Common myeloid progenitor, CD34-positive (primary cell): ENCODE data around the gene SRL.
"Not testable (repeated sequence)": the region's sequence is repeated elsewhere in the genome, so short reads cannot be mapped to it uniquely, and the experiment has no call there.

Experiments
- CTCF ChIA-PET: fragments of 350-600 bp; sonication (Branson Sonifier 250); formaldehyde crosslinking; loops from one replicate; lab custom pipeline; 2021; ENCODE audit warnings: antibody characterized with exemption; lab: Charles Lee
- POLR2A ChIA-PET: fragments of 350-600 bp; sonication (Branson Sonifier 250); formaldehyde crosslinking; loops from one replicate; lab custom pipeline; 2021; ENCODE audit warnings: antibody characterized with exemption; lab: Charles Lee
- DNase-seq, 3 donors: peaks; one replicate each; pipeline versions ENCODE4 v3.0.0 to v3.0.0-alpha.2; 2013
- H3K27ac ChIP-seq, 2 experiments: 1 replicate in 1 of 2; 2 replicates in 1 of 2; pipeline ENCODE4 v1.7.0; 2013; ENCODE audit warnings: inconsistent platforms in 2 of 2, low read length in 2 of 2, mild to moderate bottlenecking in 2 of 2, low read depth in 1 of 2, moderate library complexity in 1 of 2; ENCODE audit not compliant: severe bottlenecking in 2 of 2, insufficient read depth in 1 of 2, poor library complexity in 1 of 2
- H3K27me3 ChIP-seq, 5 experiments: replicated peaks in 2 of 5; 1 replicate in 3 of 5; 2 replicates in 2 of 5; pipeline versions ENCODE4 v1.6.1 to v1.7.0; 2013; ENCODE audit warnings: low read length in 4 of 5, mild to moderate bottlenecking in 2 of 5, moderate library complexity in 2 of 5, inconsistent platforms in 1 of 5; ENCODE audit not compliant: insufficient read depth in 5 of 5, control insufficient read depth in 4 of 5
- H3K36me3 ChIP-seq, 4 experiments: 1 replicate in 2 of 4; 2 replicates in 2 of 4; pipeline versions ENCODE4 v1.6.1 to v1.7.0; 2013; ENCODE audit warnings: low read length in 3 of 4, control low read depth in 1 of 4, mild to moderate bottlenecking in 1 of 4; ENCODE audit not compliant: control insufficient read depth in 4 of 4, insufficient read depth in 4 of 4
- H3K4me1 ChIP-seq, 4 experiments: 1 replicate in 3 of 4; 2 replicates in 1 of 4; pipeline versions ENCODE4 v1.6.1 to v1.7.1; 2013; ENCODE audit warnings: low read length in 3 of 4, mild to moderate bottlenecking in 3 of 4, control low read depth in 1 of 4, inconsistent platforms in 1 of 4, moderate library complexity in 1 of 4; ENCODE audit not compliant: control insufficient read depth in 4 of 4, insufficient read depth in 4 of 4; ENCODE audit errors: control extremely low read depth in 1 of 4
- H3K4me3 ChIP-seq, 7 experiments: 1 replicate in 4 of 7; 2 replicates in 3 of 7; pipeline versions ENCODE4 v1.5.1 to v1.7.0; 2013; ENCODE audit warnings: mild to moderate bottlenecking in 7 of 7, low read length in 6 of 7, moderate library complexity in 6 of 7, inconsistent platforms in 2 of 7, low read depth in 2 of 7, control low read depth in 1 of 7; ENCODE audit not compliant: insufficient read depth in 4 of 7, control insufficient read depth in 1 of 7; ENCODE audit errors: extremely low read depth in 1 of 7
- H3K9me3 ChIP-seq, 5 experiments: 1 replicate in 4 of 5; 2 replicates in 1 of 5; pipeline versions ENCODE4 v1.6.1 to v1.7.1; 2013; ENCODE audit warnings: low read length in 4 of 5, mild to moderate bottlenecking in 2 of 5, inconsistent platforms in 1 of 5, low read depth in 1 of 5, moderate library complexity in 1 of 5; ENCODE audit not compliant: control insufficient read depth in 4 of 5, insufficient read depth in 2 of 5; ENCODE audit errors: control extremely low read depth in 1 of 5
- WGBS: methylation state at CpG from one replicate; pipeline ENCODE4 v1.1.5; 2013; ENCODE audit not compliant: insufficient coverage; 5-methylcytosine and 5-hydroxymethylcytosine counted together

Gene SRL

DNA sequence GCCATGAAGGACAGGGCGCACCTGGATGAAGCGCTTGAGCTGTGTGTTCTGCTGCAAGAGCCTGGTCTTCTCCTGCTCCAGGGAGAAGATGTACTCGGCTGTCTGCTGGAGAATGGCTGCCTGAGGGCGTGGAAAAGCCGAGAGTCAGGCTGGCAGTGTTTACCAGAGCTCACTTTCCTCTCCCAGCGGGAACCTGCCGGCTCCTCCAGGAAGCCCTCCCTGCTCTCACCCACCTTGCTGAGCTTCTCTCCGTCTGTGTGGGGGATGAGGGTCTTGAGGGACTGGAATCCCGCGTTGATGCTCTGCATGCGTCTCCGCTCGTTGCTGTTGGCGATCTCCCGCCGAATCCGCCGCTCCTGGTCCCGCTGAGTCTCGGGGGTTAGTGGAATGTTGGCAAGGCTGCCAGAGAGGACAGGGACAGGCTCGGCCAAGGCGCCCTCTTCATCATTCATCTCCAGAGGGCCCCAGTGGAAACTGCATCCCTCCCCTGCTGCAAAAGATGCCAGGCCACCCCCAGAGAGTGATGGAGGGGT lies 20.5 kb upstream of the SRL start:
- Histone ChIP-seq H3K4me3 (no peak overlapping the region), H3K27me3 (no peaks in the 10 kb centered on the region), H3K9me3 (no peaks in the 10 kb centered on the region), H3K4me1 (no peaks in the 10 kb centered on the region), H3K36me3 (peaks cover 6 to 52% (median 32%) of the 10 kb centered on the region in 4 experiments), H3K27ac (no peak overlapping the region)
- no peak for DNase-seq
- CTCF ChIA-PET: interaction anchor here (0.6 to 2.3 kb wide), 7 partner anchors 8 to 79 kb away, joined by 3 to 10 read pairs (median 4); partner anchors contain the start of gene TFAP4
- POLR2A ChIA-PET: no interaction called here
- 99% methylated on average over 14 of the region's 22 CpGs for WGBS

DNA sequence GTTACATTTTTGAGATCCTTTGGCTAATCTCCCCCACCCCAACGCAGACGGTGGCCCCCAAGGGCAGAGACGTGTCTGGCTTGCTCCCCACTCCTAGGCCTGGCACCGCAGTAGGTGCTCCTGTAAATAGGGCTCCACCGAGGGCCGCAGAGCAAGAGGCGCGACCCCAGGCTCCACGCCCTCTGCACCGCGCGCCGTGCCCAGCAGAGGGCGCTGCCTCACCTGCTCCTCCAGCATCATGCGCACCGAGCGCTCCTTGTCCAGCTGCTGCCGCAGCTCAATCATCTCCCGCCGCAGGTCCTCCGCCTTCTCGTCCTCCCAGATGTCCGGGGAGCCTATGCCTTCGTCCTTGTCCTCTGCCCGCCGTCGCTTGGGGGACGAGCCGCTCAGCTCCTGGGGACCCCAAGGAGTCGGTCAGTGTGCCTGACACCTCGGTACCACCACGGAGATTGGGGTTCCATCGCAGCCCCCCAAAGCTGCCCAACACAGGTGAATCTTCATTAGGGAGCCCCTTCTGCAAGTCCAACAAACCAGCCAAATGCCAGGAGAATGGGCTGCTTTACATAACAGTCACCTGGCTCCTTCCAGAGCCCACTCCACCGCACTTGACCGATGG lies 19.8 kb upstream of the SRL start:
- Histone ChIP-seq H3K4me3 (no peak overlapping the region), H3K4me1 (no peaks in the 10 kb centered on the region), H3K36me3 (peaks cover 6 to 55% (median 34%) of the 10 kb centered on the region in 4 experiments), H3K27me3 (no peaks in the 10 kb centered on the region), H3K27ac (no peak overlapping the region), H3K9me3 (no peaks in the 10 kb centered on the region)
- WGBS: 93% methylated on average over 35 of the region's 35 CpGs
- DNase-seq: peak; percentile 18 to 40 (median 39)
- ChIA-PET POLR2A (no interaction called here), CTCF (interaction anchor here (0.6 to 2.3 kb wide), 7 partner anchors 8 to 80 kb away, joined by 3 to 10 read pairs (median 4); partner anchors contain the start of gene TFAP4)

DNA sequence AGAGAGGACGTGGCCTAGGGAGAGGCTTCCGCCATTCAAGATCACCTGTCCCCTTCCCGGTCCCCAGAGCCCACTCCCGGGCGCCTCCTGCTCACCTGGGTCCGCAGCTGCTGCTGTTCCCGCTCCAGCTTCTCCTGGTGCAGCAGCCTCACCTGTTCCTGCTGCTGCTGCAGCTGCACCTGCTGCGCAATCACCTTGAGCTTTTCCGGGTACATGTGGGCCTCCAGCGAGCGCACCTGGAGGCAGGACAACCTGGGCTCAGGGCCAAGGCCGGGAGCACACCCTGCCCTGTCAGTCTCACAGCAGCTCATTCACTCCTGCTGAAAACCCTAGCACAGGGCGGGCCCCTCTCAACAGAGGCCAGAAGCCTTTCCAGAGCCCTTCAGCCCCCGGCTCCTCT lies 18.5 kb upstream of the SRL start:
- Histone ChIP-seq H3K27me3 (no peaks in the 10 kb centered on the region), H3K9me3 (no peaks in the 10 kb centered on the region), H3K4me1 (no peaks in the 10 kb centered on the region), H3K36me3 (peaks cover 6 to 51% (median 35%) of the 10 kb centered on the region in 4 experiments), H3K27ac (no peak overlapping the region), H3K4me3 (no peak overlapping the region)
- CTCF ChIA-PET: interaction anchor here (0.8 to 2.8 kb wide), 6 partner anchors 10 to 142 kb away, joined by 3 to 21 read pairs (median 4); partner anchors contain the start of gene TFAP4
- DNase-seq: no peak
- POLR2A ChIA-PET: no interaction called here
- WGBS: 98% methylated on average over 14 of the region's 14 CpGs

DNA sequence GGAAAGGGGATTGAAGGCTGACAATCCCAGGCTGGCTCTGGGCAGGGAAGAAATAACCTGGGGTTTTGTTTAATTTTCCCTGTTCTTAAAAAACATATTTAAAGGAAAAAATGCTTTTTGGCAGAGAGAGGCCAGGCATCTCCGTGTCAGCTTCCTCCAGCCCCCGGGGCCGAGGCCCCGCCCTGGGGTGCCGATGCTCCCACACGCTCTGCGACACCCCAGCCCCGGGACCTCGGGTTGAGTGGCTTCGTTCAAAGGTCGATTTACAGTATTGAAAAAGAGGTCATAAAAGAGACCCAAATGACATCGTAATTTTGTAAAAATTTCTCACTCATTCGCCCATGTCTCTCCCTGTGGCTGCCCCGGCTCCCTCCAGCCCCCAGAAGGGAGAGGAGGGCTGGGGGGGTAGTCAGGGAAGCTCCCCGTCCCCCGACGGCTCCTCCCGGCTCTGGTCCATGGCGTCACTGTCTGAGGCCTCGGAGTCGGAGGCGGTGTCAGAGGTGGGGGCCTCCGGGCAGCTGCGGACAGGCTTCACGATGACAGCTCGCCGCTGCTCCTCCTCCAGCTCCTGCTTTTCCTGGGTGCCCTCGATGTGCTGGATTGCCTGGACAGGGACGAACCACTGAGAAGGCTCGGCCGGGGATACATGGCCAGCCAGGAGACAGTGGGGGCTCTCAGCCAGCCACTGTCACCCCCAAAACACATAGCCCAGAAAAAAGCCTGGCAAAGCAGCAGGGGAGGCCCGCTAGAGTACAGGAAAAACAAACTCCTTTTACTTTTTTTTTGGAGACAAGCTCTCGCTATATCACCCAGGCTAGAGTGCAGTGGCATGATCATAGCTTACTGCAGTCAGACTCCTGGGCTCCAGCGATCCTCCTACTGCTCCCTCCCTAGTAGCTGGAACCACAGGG lies 16.0 kb upstream of the SRL start:
- Histone ChIP-seq H3K27ac (no peak overlapping the region), H3K9me3 (no peaks in the 10 kb centered on the region), H3K4me1 (peaks cover 0 to 3% (median 1%) of the 10 kb centered on the region in 4 experiments), H3K27me3 (no peaks in the 10 kb centered on the region), H3K4me3 (no peak overlapping the region), H3K36me3 (peaks cover 6 to 43% (median 31%) of the 10 kb centered on the region in 4 experiments)
- ChIA-PET CTCF (interaction anchor here (1.1 to 2.8 kb wide), 4 partner anchors 13 to 274 kb away, joined by 3 to 21 read pairs (median 4); partner anchors contain the start of gene TFAP4), POLR2A (no interaction called here)
- 93% methylated on average over 26 of the region's 34 CpGs for WGBS
- no peak for DNase-seq

DNA sequence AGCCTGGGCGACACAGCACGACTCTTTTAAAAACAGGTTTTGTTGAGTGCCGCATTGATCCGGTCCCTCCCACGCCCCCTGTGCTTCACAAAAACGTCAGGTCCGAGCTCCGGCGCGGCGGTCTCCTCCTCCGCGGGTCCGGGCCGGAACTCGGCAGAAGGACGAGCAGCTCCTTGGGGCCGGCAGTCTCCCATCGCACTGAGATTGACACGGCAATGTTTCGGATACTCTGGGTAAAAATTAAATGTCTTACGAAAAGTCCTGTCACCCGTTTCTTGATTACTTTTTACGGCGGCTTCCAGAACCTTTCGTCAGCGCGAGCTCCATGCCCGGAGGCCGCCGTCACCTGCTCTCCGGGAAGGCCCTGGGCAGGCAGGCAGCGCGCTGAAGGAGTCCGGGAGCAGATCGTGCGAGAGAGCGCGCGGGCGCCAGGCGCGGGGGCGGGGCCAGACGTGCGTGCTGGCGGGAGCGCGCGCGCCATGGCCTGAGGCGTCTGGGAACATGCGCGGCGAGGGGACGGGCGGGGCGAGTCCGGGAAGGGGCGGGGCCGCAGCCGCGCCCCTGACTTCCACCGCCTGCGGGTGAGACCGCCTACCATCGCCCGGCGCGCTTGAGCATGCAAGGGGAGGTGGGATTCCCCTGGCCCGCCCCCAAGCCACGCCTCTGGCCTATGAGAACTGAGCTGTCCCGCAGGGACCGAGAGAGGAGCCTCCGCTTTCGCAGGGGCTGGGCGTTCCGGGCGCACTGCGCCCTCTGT lies 11.7 kb upstream of the SRL start:
- ChIA-PET POLR2A (interaction anchor here (0.5 to 1.5 kb wide), 2 partner anchors 18 to 24 kb away, joined by 5 to 6 read pairs; no protein-coding TSS in a partner anchor), CTCF (interaction anchor here (0.8 to 4.9 kb wide), 33 partner anchors 8 to 426 kb away, joined by 3 to 36 read pairs (median 4); partner anchors contain the start of gene TFAP4)
- H3K27me3 ChIP-seq: no peaks in the 10 kb centered on the region
- under 1% methylated on average over 78 of the region's 80 CpGs for WGBS
- no peaks in the 10 kb centered on the region for H3K9me3 ChIP-seq
- H3K4me3 ChIP-seq: peak overlapping the region; percentile 63 to 82 (median 77)
- peak; percentile 99 to 100 (median 100) for DNase-seq
- H3K4me1 ChIP-seq: peaks cover 0 to 4% (median 2%) of the 10 kb centered on the region in 4 experiments
- H3K36me3 ChIP-seq: peaks cover under 1 to 11% (median 9%) of the 10 kb centered on the region in 4 experiments
- H3K27ac ChIP-seq: peak overlapping the region in 1 of 2 experiments; percentile 85

DNA sequence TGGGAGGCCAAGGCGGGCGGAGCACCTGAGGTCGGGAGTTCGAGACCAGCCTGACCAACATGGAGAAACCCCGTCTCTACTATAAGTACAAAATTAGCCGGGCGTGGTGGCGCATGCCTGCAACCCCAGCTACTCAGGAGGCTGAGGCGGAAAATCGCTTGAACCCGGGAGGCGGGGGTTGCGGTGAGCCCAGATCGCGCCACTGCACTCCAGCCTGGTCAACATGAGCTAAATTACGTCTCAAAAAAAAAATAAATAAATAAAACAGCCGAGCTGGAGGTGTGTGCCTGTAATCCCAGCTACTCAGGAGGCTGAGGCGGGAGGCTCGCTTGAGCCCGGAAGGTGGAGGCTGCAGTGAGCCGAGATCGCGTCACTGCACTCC lies 11.1 kb upstream of the SRL start:
- POLR2A ChIA-PET: interaction anchor here (1.5 kb wide), 1 partner anchor 19 kb away, joined by 6 read pairs; no protein-coding TSS in a partner anchor
- CTCF ChIA-PET: interaction anchor here (1.1 to 4.9 kb wide), 20 partner anchors 9 to 425 kb away, joined by 3 to 36 read pairs (median 5); partner anchors contain the start of gene TFAP4
- H3K4me3 ChIP-seq: peak overlapping the region; percentile 63 to 82 (median 77)
- H3K4me1 ChIP-seq, DNase-seq, H3K9me3 ChIP-seq, H3K36me3 ChIP-seq, H3K27me3 ChIP-seq: not testable (repeated sequence)
- peak overlapping the region in 1 of 2 experiments; percentile 85 for H3K27ac ChIP-seq
- WGBS: 49% methylated on average over 14 of the region's 23 CpGs
